SU-DHL-6 (cell line): Measurements from ENCODE around the gene WDCP.
"Not testable (repeated sequence)": the region's sequence is repeated elsewhere in the genome, so short reads cannot be mapped to it uniquely, and the experiment has no call there.

Source experiments
- H2AFZ ChIP-seq: fragments of 200-600 bp; sonication (generic); 2 replicates; pipeline ENCODE4 v1.6.1; 2014; ENCODE audit warnings: low read depth, mild to moderate bottlenecking, moderate library complexity, mixed read lengths, antibody characterized with exemption, low read length; ENCODE audit not compliant: severe bottlenecking
- H3F3A ChIP-seq: fragments of 200-600 bp; shearing (Covaris generic); 2 replicates; pipeline ENCODE4 v1.6.0; 2016; ENCODE audit warnings: antibody characterized with exemption, mild to moderate bottlenecking; ENCODE audit not compliant: insufficient read depth
- H3K27ac ChIP-seq: fragments of 200-600 bp; sonication (generic); 2 replicates; pipeline ENCODE4 v1.5.1; 2016; ENCODE audit warnings: low read depth, mild to moderate bottlenecking, low read length, moderate library complexity, mixed read lengths
- H3K27me3 ChIP-seq: fragments of 200-600 bp; sonication (generic), shearing (Covaris generic); 2 replicates; pipeline ENCODE4 v1.6.0; 2014; ENCODE audit warnings: mild to moderate bottlenecking, low read length
- H3K36me3 ChIP-seq: fragments of 200-600 bp; sonication (generic); 2 replicates; pipeline ENCODE4 v1.6.1; 2014; ENCODE audit warnings: mild to moderate bottlenecking, low read length, mixed read lengths
- H3K4me2 ChIP-seq: fragments of 300-600, 200-600 bp; shearing (Covaris generic), sonication (generic); 2 replicates; pipeline ENCODE4 v1.6.0; 2014; ENCODE audit warnings: low read length, low read depth, mild to moderate bottlenecking; ENCODE audit not compliant: poor library complexity, severe bottlenecking
- H3K4me3 ChIP-seq: fragments of 200-600 bp; sonication (generic); 2 replicates; pipeline ENCODE4 v1.5.1; 2014; ENCODE audit warnings: antibody characterized with exemption, low read length, mild to moderate bottlenecking, mixed read lengths; ENCODE audit not compliant: insufficient read depth, poor library complexity, severe bottlenecking
- H3K79me2 ChIP-seq: fragments of 200-600 bp; sonication (generic); 2 replicates; pipeline ENCODE4 v1.6.1; 2014; ENCODE audit warnings: mild to moderate bottlenecking, low read length, moderate library complexity; ENCODE audit not compliant: insufficient read depth
- H3K9ac ChIP-seq: fragments of 200-600 bp; sonication (generic); 2 replicates; pipeline ENCODE4 v1.7.0; 2014; ENCODE audit warnings: mild to moderate bottlenecking, low read length
- H3K9me2 ChIP-seq: fragments of 200-600 bp; sonication (generic); replicated peaks from 2 replicates; pipeline ENCODE4 v1.6.1; 2014; ENCODE audit warnings: low read length; ENCODE audit not compliant: insufficient read depth
- H3K9me3 ChIP-seq: fragments of 200-600 bp; sonication (generic); 2 replicates; pipeline ENCODE4 v1.6.1; 2014; ENCODE audit warnings: low read length, mixed read lengths; ENCODE audit not compliant: insufficient read depth
- H4K20me1 ChIP-seq: fragments of 200-600 bp; sonication (generic); 2 replicates; pipeline ENCODE4 v1.6.1; 2014; ENCODE audit warnings: low read depth, mild to moderate bottlenecking, antibody characterized with exemption, low read length, moderate library complexity, mixed read lengths
- EZH2phosphoT487 ChIP-seq: fragments of 200-600 bp; sonication (generic), shearing (Covaris generic); conservative IDR thresholded peaks from 2 replicates; pipeline ENCODE4 v1.6.1; 2018; ENCODE audit warnings: mild to moderate bottlenecking, antibody characterized with exemption, low read length, moderate library complexity, mixed read lengths
- TF ChIP-seq, protein P1 (sequence below): fragments of 200-600 bp; sonication (generic); IDR thresholded peaks from one replicate; pipeline ENCODE4 v1.5.1; 2017; ENCODE audit warnings: antibody characterized with exemption, mild to moderate bottlenecking, low read length, moderate library complexity; ENCODE audit not compliant: insufficient read depth, poor library complexity, severe bottlenecking

The WDCP gene

DNA sequence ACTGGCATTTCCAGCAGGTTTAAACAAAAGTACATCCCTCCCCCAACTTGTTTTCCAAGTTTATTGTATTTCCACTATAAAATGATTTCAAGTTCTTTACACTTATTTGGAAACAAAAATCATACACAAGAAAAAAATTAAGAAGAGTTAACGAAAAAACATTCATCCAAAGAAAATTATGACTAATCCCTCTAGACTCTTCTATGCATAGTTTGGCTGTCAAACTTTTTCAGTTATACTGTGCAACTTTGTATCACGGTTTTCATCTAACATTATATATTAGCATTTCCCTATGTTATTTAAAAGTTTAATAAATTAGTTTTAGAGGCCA lies 627 bp downstream of the WDCP start:
- no peaks in the 10 kb centered on the region for H3K9me3 ChIP-seq
- H3K4me3 ChIP-seq = peak overlapping the region; percentile 96
- H2AFZ ChIP-seq = peak overlapping the region; percentile 92
- H3K9me2 ChIP-seq = no peaks in the 10 kb centered on the region
- peak overlapping the region; percentile 93 for H3K9ac ChIP-seq
- H3K27me3 ChIP-seq = no peaks in the 10 kb centered on the region
- no peaks in the 10 kb centered on the region for H4K20me1 ChIP-seq
- no peaks in the 10 kb centered on the region for H3K36me3 ChIP-seq
- no peak overlapping the region for H3K27ac ChIP-seq
- H3K4me2 ChIP-seq = peak overlapping the region; percentile 86
- peaks cover 17% of the 10 kb centered on the region for H3F3A ChIP-seq
- TF ChIP-seq, protein P1, sequence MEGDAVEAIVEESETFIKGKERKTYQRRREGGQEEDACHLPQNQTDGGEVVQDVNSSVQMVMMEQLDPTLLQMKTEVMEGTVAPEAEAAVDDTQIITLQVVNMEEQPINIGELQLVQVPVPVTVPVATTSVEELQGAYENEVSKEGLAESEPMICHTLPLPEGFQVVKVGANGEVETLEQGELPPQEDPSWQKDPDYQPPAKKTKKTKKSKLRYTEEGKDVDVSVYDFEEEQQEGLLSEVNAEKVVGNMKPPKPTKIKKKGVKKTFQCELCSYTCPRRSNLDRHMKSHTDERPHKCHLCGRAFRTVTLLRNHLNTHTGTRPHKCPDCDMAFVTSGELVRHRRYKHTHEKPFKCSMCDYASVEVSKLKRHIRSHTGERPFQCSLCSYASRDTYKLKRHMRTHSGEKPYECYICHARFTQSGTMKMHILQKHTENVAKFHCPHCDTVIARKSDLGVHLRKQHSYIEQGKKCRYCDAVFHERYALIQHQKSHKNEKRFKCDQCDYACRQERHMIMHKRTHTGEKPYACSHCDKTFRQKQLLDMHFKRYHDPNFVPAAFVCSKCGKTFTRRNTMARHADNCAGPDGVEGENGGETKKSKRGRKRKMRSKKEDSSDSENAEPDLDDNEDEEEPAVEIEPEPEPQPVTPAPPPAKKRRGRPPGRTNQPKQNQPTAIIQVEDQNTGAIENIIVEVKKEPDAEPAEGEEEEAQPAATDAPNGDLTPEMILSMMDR = no peak
- TF ChIP-seq EZH2phosphoT487 = no peak
- peaks cover 40% of the 10 kb centered on the region for H3K79me2 ChIP-seq

DNA sequence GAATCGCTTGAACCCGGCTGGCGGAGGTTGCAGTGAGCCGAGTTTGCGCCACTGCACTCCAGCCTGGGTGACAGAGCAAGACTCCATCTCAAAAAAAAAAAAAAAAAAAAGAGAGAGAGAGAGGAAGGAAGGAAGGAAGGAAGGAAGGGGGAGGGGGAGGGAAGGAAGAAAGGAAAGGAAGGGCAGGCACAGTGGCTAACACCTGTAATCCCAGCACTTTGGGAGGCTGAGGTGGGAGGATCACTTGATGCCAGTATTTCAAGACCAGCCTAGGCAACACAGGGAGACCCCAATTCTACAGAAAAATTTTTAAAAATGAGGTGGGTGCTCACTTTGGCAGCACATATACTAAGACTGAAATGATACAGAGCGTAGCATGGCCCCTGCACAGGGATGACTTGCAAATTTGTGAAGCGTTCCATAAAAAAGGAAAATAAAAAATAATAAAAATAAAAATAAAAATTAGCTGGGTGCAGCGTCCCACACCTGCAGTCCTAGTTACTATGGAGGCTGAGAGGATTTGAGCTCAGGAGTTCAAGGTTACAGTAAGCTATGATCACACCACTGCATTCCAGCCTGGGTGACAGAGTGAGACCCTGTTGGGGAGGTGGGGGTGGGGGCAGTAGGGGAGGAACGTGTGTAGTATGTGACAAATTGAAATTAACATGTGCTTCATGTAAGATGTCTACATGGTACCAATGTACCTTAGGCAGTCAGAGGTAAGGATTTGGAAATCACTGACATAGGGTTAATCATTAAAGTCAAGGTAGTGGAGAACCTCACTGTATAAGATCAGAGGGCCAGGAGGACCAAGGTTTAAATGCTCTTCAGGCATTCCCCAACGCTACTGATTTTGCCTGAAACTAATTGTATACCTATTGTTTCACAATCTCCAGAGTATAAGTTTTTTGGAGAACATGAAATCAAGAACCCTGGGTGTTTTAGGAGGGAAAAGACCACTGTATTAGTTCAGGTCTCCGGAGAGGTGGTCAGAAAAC lies 1.4 kb downstream of the WDCP start:
- Histone ChIP-seq H3K9me2 (no peaks in the 10 kb centered on the region), H3K4me3 (peak overlapping the region; percentile 96)

DNA sequence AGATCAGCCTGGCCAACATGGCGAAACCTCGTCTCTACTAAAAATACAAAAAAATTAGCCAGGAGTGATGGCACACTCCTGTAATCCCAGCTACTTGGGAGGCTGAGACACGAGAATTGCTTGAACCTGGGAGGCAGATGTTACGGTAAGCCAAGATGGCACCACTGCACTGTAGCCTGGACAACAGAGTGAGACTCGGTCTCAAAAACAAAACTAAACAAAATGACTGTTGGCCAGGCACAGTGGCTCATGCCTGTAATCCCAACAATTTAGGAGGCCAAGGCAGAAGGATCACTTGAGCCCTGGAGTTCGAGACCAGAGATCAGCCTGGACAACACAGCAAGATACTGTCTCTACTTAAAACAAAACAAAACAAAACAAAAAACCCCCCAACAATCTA lies 4.1 kb downstream of the WDCP start:
- not testable (repeated sequence) for H3K4me2 ChIP-seq, H3K9me2 ChIP-seq, H4K20me1 ChIP-seq, H3K27ac ChIP-seq, H3F3A ChIP-seq, H2AFZ ChIP-seq, H3K4me3 ChIP-seq, H3K9ac ChIP-seq, H3K27me3 ChIP-seq, H3K9me3 ChIP-seq, H3K36me3 ChIP-seq
- peaks cover 54% of the 10 kb centered on the region for H3K79me2 ChIP-seq

More for the DNA sequence above, 1.4 kb downstream of the WDCP start:
- no peak overlapping the region for H3K27ac ChIP-seq
- TF ChIP-seq, protein P1 = no peak
- TF ChIP-seq EZH2phosphoT487 = no peak
- H3F3A ChIP-seq = peaks cover 17% of the 10 kb centered on the region
- H3K9me3 ChIP-seq = no peaks in the 10 kb centered on the region
- H3K4me2 ChIP-seq = peak overlapping the region; percentile 86
- no peaks in the 10 kb centered on the region for H4K20me1 ChIP-seq
- no peaks in the 10 kb centered on the region for H3K36me3 ChIP-seq
- no peaks in the 10 kb centered on the region for H3K27me3 ChIP-seq
- peak overlapping the region; percentile 93 for H3K9ac ChIP-seq
- no peak overlapping the region for H2AFZ ChIP-seq
- peaks cover 44% of the 10 kb centered on the region for H3K79me2 ChIP-seq

DNA sequence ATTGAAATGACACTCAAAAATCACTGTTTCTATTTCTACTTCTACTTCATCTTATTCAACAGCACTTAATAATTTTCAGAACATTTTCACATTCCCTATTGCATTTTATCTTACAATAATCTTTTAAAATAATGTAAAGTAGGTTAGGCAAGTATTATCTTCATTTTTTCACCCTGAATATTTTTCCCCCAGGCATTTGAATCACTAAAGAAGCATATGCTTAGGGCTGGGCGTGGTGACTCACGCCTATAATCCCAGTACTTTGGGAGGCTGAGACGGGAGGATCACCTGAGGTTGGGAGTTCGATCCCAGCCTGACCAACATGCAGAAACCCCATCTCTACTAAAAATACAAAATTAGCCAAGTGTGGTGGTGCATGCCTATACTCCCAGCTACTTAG lies 6.7 kb downstream of the WDCP start:
- Histone ChIP-seq H3K9me2 (no peaks in the 10 kb centered on the region), H3K4me2 (no peak overlapping the region), H3K9me3 (no peaks in the 10 kb centered on the region), H3K9ac (no peak overlapping the region), H3K36me3 (peaks cover 4% of the 10 kb centered on the region; the same call in 1 of the 2 replicates), H3K79me2 (peaks cover 56% of the 10 kb centered on the region), H3F3A (0 out of 2 replicates have a peak, but pooled peaks cover 3% of the 10 kb centered on the region), H3K27ac (no peak overlapping the region), H3K27me3 (no peaks in the 10 kb centered on the region), H4K20me1 (no peaks in the 10 kb centered on the region), H3K4me3 (no peak overlapping the region), H2AFZ (no peak overlapping the region)
- TF ChIP-seq EZH2phosphoT487 = no peak
- TF ChIP-seq, protein P1 = no peak
